H1 (cell line): ENCODE data around the gene ELMO1. TPM values are rescaled to one million over a fixed set of nuclear protein-coding genes. Genes with fewer than 3 reads are reported as not detected.

Experiments
- CTCF ChIA-PET: fragments of 300-600 bp; sonication (Branson Sonifier 250); formaldehyde crosslinking; loops from one replicate; lab custom pipeline; 2021; ENCODE audit not compliant: partially characterized antibody; lab: Charles Lee
- POLR2A ChIA-PET: fragments of 300-600 bp; sonication (Branson Sonifier 250); formaldehyde crosslinking; loops from one replicate; lab custom pipeline; 2021; ENCODE audit warnings: inconsistent platforms; ENCODE audit not compliant: partially characterized antibody; lab: Charles Lee
- DNase-seq, 2 experiments: peaks; one replicate each; pipeline versions ENCODE4 v3.0.0 to v3.0.0-alpha.2; 2010 to 2022; ENCODE audit warnings: low spot score in 2 of 2, low read depth in 1 of 2, mixed read lengths in 1 of 2
- FAIRE-seq: peaks from 2 replicates; lab custom pipeline; 2011; peaks lifted over from hg19 to GRCh38; lab: Jason Lieb, UNC
- H2AFZ ChIP-seq: 2 replicates; pipeline ENCODE4 v1.8.1; 2012; ENCODE audit warnings: low read length, inconsistent platforms
- H2AK5ac ChIP-seq: 2 replicates; pipeline ENCODE4 v1.6.1; 2013; ENCODE audit warnings: low read depth, low read length
- H2BK120ac ChIP-seq: replicated peaks from 2 replicates; pipeline ENCODE3; 2013; ENCODE audit warnings: low read depth, low read length, inconsistent platforms
- H2BK12ac ChIP-seq: 2 replicates; pipeline ENCODE4 v1.6.1; 2013; ENCODE audit warnings: low read depth, low read length
- H2BK15ac ChIP-seq: 2 replicates; pipeline ENCODE4 v1.6.1; 2013; ENCODE audit warnings: low read length
- H2BK20ac ChIP-seq: 2 replicates; pipeline ENCODE4 v1.6.1; 2013; ENCODE audit warnings: low read length
- H2BK5ac ChIP-seq: 2 replicates; pipeline ENCODE4 v1.6.1; 2013; ENCODE audit warnings: low read depth, low read length
- H3K14ac ChIP-seq: 2 replicates; pipeline ENCODE4 v1.6.1; 2013; ENCODE audit warnings: inconsistent platforms; ENCODE audit not compliant: insufficient read length
- H3K18ac ChIP-seq: 2 replicates; pipeline ENCODE4 v1.6.1; 2013; ENCODE audit warnings: low read length; ENCODE audit errors: extremely low read depth
- H3K23ac ChIP-seq: 2 replicates; pipeline ENCODE4 v1.6.1; 2013; ENCODE audit warnings: inconsistent platforms; ENCODE audit not compliant: insufficient read length
- H3K23me2 ChIP-seq: 2 replicates; pipeline ENCODE4 v1.6.1; 2013; ENCODE audit warnings: low read depth, low read length
- H3K27ac ChIP-seq: 2 replicates; pipeline ENCODE4 v1.6.1; 2011; ENCODE audit warnings: low read depth, low read length, inconsistent platforms
- H3K27me3 ChIP-seq, 4 experiments: replicated peaks in 1 of 4; 1 replicate in 1 of 4; 2 replicates in 3 of 4; pipeline versions ENCODE4 v1.6.1 to v1.8.1; 2011 to 2013; ENCODE audit warnings: low read length in 3 of 4, mild to moderate bottlenecking in 3 of 4, inconsistent platforms in 2 of 4, mixed read lengths in 2 of 4, moderate library complexity in 1 of 4; ENCODE audit not compliant: control insufficient read depth in 3 of 4, insufficient read depth in 3 of 4; ENCODE audit errors: extremely low read depth in 1 of 4
- H3K36me3 ChIP-seq, 4 experiments: 2 replicates each; pipeline versions ENCODE4 v1.6.1 to v1.8.1; 2011 to 2013; ENCODE audit warnings: mild to moderate bottlenecking in 4 of 4, low read length in 3 of 4, moderate library complexity in 2 of 4, control low read depth in 1 of 4, inconsistent platforms in 1 of 4; ENCODE audit not compliant: insufficient read depth in 4 of 4, control insufficient read depth in 2 of 4
- H3K4ac ChIP-seq: replicated peaks from 2 replicates; pipeline ENCODE3; 2013; ENCODE audit warnings: low read length, low read depth, mixed read lengths, inconsistent platforms; ENCODE audit not compliant: insufficient read length
- H3K4me1 ChIP-seq, 4 experiments: replicated peaks in 1 of 4; 1 replicate in 1 of 4; 2 replicates in 3 of 4; pipeline versions ENCODE4 v1.6.1 to v1.8.1; 2011 to 2013; ENCODE audit warnings: low read length in 3 of 4, inconsistent platforms in 2 of 4, mixed read lengths in 1 of 4; ENCODE audit not compliant: insufficient read depth in 4 of 4, control insufficient read depth in 3 of 4
- H3K4me2 ChIP-seq, 2 experiments: 2 replicates each; pipeline versions ENCODE4 v1.6.1 to v1.8.1; 2011 to 2013; ENCODE audit warnings: low read depth in 2 of 2, low read length in 2 of 2, control low read depth in 1 of 2, inconsistent platforms in 1 of 2, mild to moderate bottlenecking in 1 of 2; ENCODE audit not compliant: insufficient read depth in 1 of 2
- H3K4me3 ChIP-seq, 4 experiments: fragments of 200-600, 300-600 bp in 1 of 4; sonication (generic), shearing (Covaris generic), sonication (Bioruptor Twin) in 1 of 4; 2 replicates each; pipeline versions ENCODE4 v1.5.1 to v1.8.1; 2011 to 2016; ENCODE audit warnings: low read length in 4 of 4, low read depth in 3 of 4, control low read depth in 2 of 4, inconsistent platforms in 2 of 4, mild to moderate bottlenecking in 2 of 4, mixed read lengths in 1 of 4, moderate library complexity in 1 of 4; ENCODE audit not compliant: insufficient read depth in 2 of 4; ENCODE audit errors: extremely low read depth in 1 of 4
- H3K56ac ChIP-seq: replicated peaks from 2 replicates; pipeline ENCODE3; 2013; ENCODE audit warnings: low read depth, mild to moderate bottlenecking, mixed read lengths, low read length, inconsistent platforms; ENCODE audit not compliant: insufficient read length
- H3K79me1 ChIP-seq: 2 replicates; pipeline ENCODE4 v1.6.1; 2013; ENCODE audit warnings: low read depth, low read length, control low read depth
- H3K79me2 ChIP-seq, 2 experiments: 2 replicates each; pipeline versions ENCODE4 v1.6.1 to v1.8.1; 2012 to 2013; ENCODE audit warnings: low read length in 2 of 2, mild to moderate bottlenecking in 2 of 2, inconsistent platforms in 1 of 2; ENCODE audit not compliant: insufficient read depth in 2 of 2, control insufficient read depth in 1 of 2
- H3K9ac ChIP-seq, 4 experiments: replicated peaks in 1 of 4; 1 replicate in 1 of 4; 2 replicates in 3 of 4; pipeline versions ENCODE4 v1.6.1 to v1.8.1; 2011 to 2013; ENCODE audit warnings: low read depth in 3 of 4, low read length in 3 of 4, control low read depth in 2 of 4, mild to moderate bottlenecking in 2 of 4, moderate library complexity in 2 of 4, inconsistent platforms in 1 of 4; ENCODE audit errors: extremely low read depth in 1 of 4
- H3K9me3 ChIP-seq, 2 experiments: 2 replicates each; pipeline versions ENCODE4 v1.6.1 to v1.8.1; 2012 to 2013; ENCODE audit warnings: mild to moderate bottlenecking in 2 of 2, moderate library complexity in 2 of 2, control low read depth in 1 of 2, inconsistent platforms in 1 of 2, low read depth in 1 of 2, low read length in 1 of 2, mixed read lengths in 1 of 2; ENCODE audit not compliant: insufficient read depth in 2 of 2
- H4K20me1 ChIP-seq, 2 experiments: replicated peaks in 1 of 2; 2 replicates each; pipeline versions ENCODE3 to v1.8.1; 2011 to 2013; ENCODE audit warnings: inconsistent platforms in 2 of 2, low read length in 2 of 2, mild to moderate bottlenecking in 1 of 2; ENCODE audit not compliant: insufficient read depth in 2 of 2, control insufficient read depth in 1 of 2
- H4K5ac ChIP-seq: 2 replicates; pipeline ENCODE4 v1.6.1; 2013; ENCODE audit warnings: low read length, low read depth, mixed read lengths, inconsistent platforms; ENCODE audit not compliant: insufficient read length
- H4K8ac ChIP-seq: 2 replicates; pipeline ENCODE4 v1.8.0; 2013; ENCODE audit warnings: mild to moderate bottlenecking, moderate library complexity, low read length, inconsistent platforms; ENCODE audit not compliant: insufficient read depth; ENCODE audit errors: extremely low read depth
- H4K91ac ChIP-seq: replicated peaks from 2 replicates; pipeline ENCODE3; 2013; ENCODE audit warnings: low read length, mixed read lengths, inconsistent platforms; ENCODE audit not compliant: insufficient read length
- BACH1 ChIP-seq: IDR thresholded peaks from 2 replicates; pipeline ENCODE4 v1.6.1; 2012; ENCODE audit warnings: low read length, improper control_type of control experiment
- EGR1 ChIP-seq: IDR thresholded peaks from 2 replicates; pipeline ENCODE4 v1.6.1; 2011; ENCODE audit warnings: low read depth, low read length, borderline replicate concordance
- GABPA ChIP-seq: IDR thresholded peaks from 2 replicates; pipeline ENCODE4 v1.6.1; 2011; ENCODE audit warnings: mild to moderate bottlenecking, low read length, moderate library complexity, borderline replicate concordance; ENCODE audit not compliant: insufficient read depth
- JUN ChIP-seq: IDR thresholded peaks from 2 replicates; pipeline ENCODE4 v1.6.1; 2011; ENCODE audit warnings: low read depth, mild to moderate bottlenecking, improper control_type of control experiment, low read length
- KDM4A ChIP-seq: IDR thresholded peaks from one replicate; pipeline ENCODE4 v1.7.1; 2012; ENCODE audit warnings: low read depth, mild to moderate bottlenecking, moderate library complexity, low read length, inconsistent platforms; ENCODE audit not compliant: severe bottlenecking
- NANOG ChIP-seq: IDR thresholded peaks from 2 replicates; pipeline ENCODE4 v1.6.1; 2011; ENCODE audit warnings: low read length, low read depth, mild to moderate bottlenecking, inconsistent platforms; ENCODE audit not compliant: insufficient read depth, poor library complexity, severe bottlenecking
- NRF1 ChIP-seq: IDR thresholded peaks from 2 replicates; pipeline ENCODE4 v1.6.1; 2011; ENCODE audit warnings: mild to moderate bottlenecking, low read depth, low read length, improper control_type of control experiment
- RNF2 ChIP-seq: fragments of 200-900, 300-1000 bp; sonication (generic); IDR thresholded peaks from 2 replicates; pipeline ENCODE4 v1.7.1; 2016; ENCODE audit warnings: borderline replicate concordance, low read depth, mild to moderate bottlenecking, antibody characterized with exemption, low read length; ENCODE audit not compliant: poor library complexity, severe bottlenecking; ENCODE audit errors: missing control alignments
- SIRT6 ChIP-seq: IDR thresholded peaks from one replicate; pipeline ENCODE4 v1.7.1; 2012; ENCODE audit warnings: low read length, inconsistent platforms
- SIX5 ChIP-seq: IDR thresholded peaks from 2 replicates; pipeline ENCODE4 v1.6.1; 2011; ENCODE audit warnings: mild to moderate bottlenecking, low read depth, low read length
- WGBS, 2 experiments: shearing (Covaris generic) in 1 of 2; methylation state at CpG; one replicate each; pipeline versions ENCODE4 v1.1.6 to v1.1.7; 2013 to 2015; ENCODE audit warnings: low lambda C conversion rate in 2 of 2, mixed read lengths in 2 of 2, inconsistent platforms in 1 of 2, low coverage in 1 of 2, missing lambda C conversion rate in 1 of 2; ENCODE audit not compliant: insufficient replicate concordance in 2 of 2, insufficient coverage in 1 of 2, insufficient read length in 1 of 2; ENCODE audit errors: extremely low coverage in 1 of 2, missing lambda C conversion rate in 1 of 2; 5-methylcytosine and 5-hydroxymethylcytosine counted together
- polyA plus RNA-seq, 7 experiments: library from polyadenylated mRNA; depleted of rRNA in 3 of 7; stranded (reverse) in 5 of 7; unstranded in 2 of 7; fragments of >200 nt in 5 of 7; fragments of 200-250 nt in 2 of 7; gene quantifications; 1 replicate in 5 of 7; 2 replicates in 1 of 7; 4 replicates in 1 of 7; pipeline versions ENCODE4 v1.2.1 to v1.2.3, GENCODE V29; 2011 to 2013; ENCODE audit warnings: missing spikeins in 2 of 7, mixed read lengths in 2 of 7
- total RNA-seq: library from RNA; stranded (reverse); fragmentation: NEBNext Ultra II Directional; extraction: Animal tissue kit (Norgen Biotek cat#: 25700); gene quantifications from 2 replicates; pipeline ENCODE4 v1.2.1, GENCODE V29; 2021
- TF ChIP-seq, protein P1 (sequence below), 3 experiments: IDR thresholded peaks; 1 replicate in 2 of 3; 2 replicates in 1 of 3; pipeline versions ENCODE4 v1.5.1 to v1.6.1; 2011; ENCODE audit warnings: low read length in 3 of 3, mild to moderate bottlenecking in 3 of 3, inconsistent platforms in 2 of 3, low read depth in 1 of 3, moderate library complexity in 1 of 3; ENCODE audit not compliant: insufficient read depth in 1 of 3; ENCODE audit errors: control extremely low read depth in 1 of 3

ELMO1 gene
- total and polyA plus RNA-seq, 2 of the 8 experiments (the other 6 are each of a cell fraction or from before 2014, with no cell fraction given) = 18.4 to 21.0 TPM

- Histone ChIP-seq H3K4me3 (no peak overlapping the region), H3K4me1 (no peaks in the 10 kb centered on the region), H3K56ac (no peak overlapping the region), H3K79me2 (no peaks in the 10 kb centered on the region), H4K8ac (no peak overlapping the region), H4K20me1 (no peaks in the 10 kb centered on the region), H4K5ac (no peak overlapping the region), H2BK120ac (no peak overlapping the region), H3K14ac (no peak overlapping the region), H2AK5ac (no peak overlapping the region), H2BK5ac (no peak overlapping the region), H3K36me3 (no peaks in the 10 kb centered on the region), H3K23ac (no peak overlapping the region), H2BK15ac (no peak overlapping the region), H3K4ac (no peak overlapping the region), H3K27me3 (no peaks in the 10 kb centered on the region), H2BK12ac (no peak overlapping the region), H2BK20ac (no peak overlapping the region), H3K9ac (no peak overlapping the region), H3K79me1 (no peaks in the 10 kb centered on the region), H2AFZ (no peak overlapping the region), H3K18ac (no peak overlapping the region), H4K91ac (no peak overlapping the region), H3K27ac (no peak overlapping the region), H3K9me3 (no peaks in the 10 kb centered on the region), H3K23me2 (no peaks in the 10 kb centered on the region), H3K4me2 (no peak overlapping the region)
- ChIA-PET CTCF (interaction anchor here (1.3 to 1.5 kb wide), 2 partner anchors 51 to 53 kb away, joined by 3 to 4 read pairs; no protein-coding TSS in a partner anchor), POLR2A (no interaction called here)
- 94% methylated on average over 3 of the region's 3 CpGs; no CpG with 5 or more reads in 1 of the 2 experiments for WGBS, 2 experiments
- no peak for DNase-seq
- FAIRE-seq = no peak
- TF ChIP-seq SIX5 (no peak), JUN (no peak), SIRT6 (no peak), BACH1 (no peak), NANOG (no peak), EGR1 (no peak), RNF2 (no peak), KDM4A (no peak), GABPA (no peak), NRF1 (no peak)
- TF ChIP-seq, protein P1, sequence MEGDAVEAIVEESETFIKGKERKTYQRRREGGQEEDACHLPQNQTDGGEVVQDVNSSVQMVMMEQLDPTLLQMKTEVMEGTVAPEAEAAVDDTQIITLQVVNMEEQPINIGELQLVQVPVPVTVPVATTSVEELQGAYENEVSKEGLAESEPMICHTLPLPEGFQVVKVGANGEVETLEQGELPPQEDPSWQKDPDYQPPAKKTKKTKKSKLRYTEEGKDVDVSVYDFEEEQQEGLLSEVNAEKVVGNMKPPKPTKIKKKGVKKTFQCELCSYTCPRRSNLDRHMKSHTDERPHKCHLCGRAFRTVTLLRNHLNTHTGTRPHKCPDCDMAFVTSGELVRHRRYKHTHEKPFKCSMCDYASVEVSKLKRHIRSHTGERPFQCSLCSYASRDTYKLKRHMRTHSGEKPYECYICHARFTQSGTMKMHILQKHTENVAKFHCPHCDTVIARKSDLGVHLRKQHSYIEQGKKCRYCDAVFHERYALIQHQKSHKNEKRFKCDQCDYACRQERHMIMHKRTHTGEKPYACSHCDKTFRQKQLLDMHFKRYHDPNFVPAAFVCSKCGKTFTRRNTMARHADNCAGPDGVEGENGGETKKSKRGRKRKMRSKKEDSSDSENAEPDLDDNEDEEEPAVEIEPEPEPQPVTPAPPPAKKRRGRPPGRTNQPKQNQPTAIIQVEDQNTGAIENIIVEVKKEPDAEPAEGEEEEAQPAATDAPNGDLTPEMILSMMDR (IDR thresholded peaks at IDR 0.05; ENCODE audit: control extremely low read depth in 1 of 3, insufficient read depth in 1 of 3, low read depth in 1 of 3, low read length in 3 of 3) = no peak
Observed at GRCh38 chr7:37039131-37039749, 409.4 kb downstream of the ELMO1 start.
